IPS-11a (cell line): ENCODE data around the gene PI4K2B.
"Not testable (repeated sequence)": the region's sequence is repeated elsewhere in the genome, so short reads cannot be mapped to it uniquely, and the experiment has no call there.

ENCODE experiments used
- H3K4me3 ChIP-seq: one replicate; pipeline ENCODE4 v1.5.1; 2013; ENCODE audit warnings: low read depth, low read length, control low read depth

Gene PI4K2B

DNA sequence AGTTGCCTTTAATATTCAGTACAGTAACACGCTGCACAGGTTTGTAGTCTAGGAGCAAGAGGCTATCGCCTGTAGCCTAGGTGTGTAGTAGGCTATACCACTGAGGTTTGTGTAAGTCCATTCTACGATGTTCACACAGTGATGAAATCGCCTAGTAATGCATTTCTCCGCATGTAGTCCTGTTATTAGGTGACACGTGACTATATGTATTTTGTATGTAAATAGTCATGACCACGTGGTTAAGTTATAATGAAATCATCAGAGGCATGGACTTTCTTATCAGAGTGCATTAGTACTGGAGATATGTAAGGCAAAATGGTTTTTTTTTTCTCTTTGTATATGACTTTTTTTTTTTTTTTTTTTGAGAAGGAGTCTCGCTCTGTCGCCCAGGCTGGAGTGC is 68.8 kb downstream of the PI4K2B start:
- no peak overlapping the region for H3K4me3 ChIP-seq

DNA sequence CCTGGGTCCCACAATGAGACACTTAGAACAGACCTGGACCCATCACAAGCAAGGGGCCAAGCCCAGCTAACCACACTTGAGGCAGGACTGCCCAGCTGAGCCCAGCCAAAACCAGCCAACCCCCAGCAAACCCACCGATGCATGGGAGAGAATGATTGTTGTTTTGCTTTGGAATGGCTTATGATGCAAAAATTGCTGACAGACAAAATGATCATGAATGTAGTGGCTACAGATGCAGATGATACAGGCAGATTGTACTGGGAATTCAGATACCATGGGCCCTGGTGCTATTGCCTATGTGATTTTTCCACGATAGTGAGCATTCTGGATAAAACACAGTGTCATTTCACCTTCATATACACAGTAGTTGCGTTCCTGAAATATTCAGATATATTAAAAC is 69.7 kb downstream of the PI4K2B start:
- H3K4me3 ChIP-seq: no peak overlapping the region

DNA sequence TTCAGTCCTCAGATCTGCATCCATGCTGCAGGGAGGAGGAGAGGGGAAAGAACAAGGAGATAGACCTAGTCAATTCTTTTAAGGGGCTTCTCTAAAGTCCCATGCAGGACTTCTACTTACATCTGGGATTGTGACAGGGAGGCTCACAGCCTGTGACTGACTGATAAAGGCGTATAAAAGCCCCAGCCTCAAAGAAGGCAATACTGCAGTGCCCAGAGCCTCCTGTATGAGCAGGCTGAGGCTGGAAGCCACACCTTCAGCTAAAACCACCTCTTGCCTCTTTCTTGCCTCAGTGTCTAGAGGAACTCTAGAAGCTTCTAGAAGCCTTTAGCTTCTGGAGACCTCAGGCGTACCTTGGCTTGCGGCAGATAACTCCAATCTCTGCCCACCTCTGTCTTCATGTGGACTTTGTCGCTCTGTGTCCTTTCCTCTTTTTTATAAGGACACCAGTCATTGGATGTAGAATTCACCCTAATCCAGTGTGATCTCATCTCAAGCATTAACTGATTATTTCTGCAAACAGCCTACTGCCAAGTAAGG is 72.8 kb downstream of the PI4K2B start:
- no peak overlapping the region for H3K4me3 ChIP-seq

DNA sequence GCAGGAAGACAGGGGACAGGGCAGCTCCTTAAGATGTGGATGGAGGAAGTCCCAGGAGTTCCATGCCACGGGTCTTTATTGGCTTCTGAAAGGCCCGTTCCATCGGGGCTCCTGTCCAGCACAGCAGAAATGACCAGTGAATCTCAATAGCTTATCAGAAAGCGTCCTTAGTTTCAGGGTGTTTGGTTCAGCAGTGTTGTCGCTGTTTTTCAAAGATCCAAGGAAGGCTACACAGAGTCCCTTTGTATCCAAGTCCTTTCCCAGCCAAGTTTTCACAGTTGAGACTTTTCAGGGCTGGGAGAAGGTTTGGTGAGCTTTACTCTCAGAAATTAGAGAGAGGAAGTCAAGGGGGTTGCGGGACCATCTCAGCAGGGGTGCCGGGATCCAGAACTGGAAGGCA is 73.8 kb downstream of the PI4K2B start:
- no peak overlapping the region for H3K4me3 ChIP-seq

DNA sequence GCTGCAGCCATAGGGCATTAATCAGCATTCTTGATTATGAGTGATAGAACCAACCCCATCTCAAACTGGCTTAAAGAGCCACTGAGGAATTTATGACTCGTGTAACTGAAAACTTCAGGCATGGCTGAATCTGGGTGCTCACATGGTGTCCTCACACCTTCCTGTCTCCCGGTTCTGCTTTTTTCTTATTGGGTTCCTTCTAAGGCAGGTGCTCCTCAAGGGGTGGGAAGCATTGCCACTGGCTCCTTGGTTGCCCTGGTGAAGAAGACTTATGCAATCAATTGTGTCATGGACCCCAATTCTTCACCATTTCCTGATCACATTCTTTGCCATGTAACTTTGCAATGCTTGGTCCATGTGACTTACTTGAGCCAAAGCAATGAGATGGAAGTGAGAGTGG is 74.5 kb downstream of the PI4K2B start:
- H3K4me3 ChIP-seq: no peak overlapping the region

DNA sequence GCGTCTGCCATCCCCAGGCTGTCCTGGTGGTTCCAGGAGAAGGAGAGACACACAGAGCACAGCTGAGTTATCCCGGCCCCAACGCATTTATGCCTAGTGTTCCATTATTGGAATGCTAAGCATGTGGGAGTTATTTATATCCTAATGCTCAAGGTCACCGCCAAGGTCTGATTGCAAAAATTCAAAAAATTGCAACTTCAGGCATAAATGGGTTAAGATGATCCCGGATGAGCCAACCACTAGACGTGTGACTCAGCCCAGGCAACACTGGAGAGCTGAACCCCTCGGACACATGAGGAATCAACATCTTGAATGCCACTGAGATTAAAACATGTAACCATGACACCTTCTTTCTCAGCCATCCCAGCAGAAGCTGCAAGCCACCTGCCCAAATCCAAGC is 74.9 kb downstream of the PI4K2B start:
- no peak overlapping the region for H3K4me3 ChIP-seq

DNA sequence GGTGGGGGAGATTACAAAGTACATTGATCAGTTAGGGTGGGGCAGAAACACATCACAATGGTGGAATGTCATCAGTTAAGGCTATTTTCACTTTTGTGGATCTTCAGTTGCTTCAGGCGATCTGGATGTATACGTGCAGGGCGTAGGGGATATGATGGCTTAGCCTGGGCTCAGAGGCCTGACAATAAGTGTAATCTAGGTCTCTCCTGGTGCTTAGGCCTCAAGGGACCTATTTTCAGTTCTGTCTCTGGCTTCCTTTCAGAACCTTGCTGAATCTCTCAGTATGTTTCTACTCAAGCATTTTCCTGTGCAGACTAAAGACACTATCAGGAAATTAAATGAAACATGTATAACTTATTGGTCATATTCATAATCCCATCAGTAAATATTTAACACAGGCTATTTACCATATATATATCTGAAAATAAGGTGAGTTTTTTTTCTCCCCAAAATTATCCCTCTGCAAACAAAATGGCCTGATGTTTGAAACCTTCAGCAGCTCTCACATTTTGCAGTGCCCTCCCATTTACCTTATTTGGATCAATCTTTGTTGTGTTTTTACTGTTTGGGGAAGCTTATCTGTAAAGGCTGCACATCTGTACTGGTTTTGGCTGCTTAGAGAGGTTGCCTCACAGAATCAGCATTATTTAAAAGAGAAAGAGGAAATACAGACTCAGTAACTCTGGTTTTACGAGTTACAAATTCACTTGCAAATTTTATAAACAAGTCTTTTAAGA is 76.4 kb downstream of the PI4K2B start:
- H3K4me3 ChIP-seq: no peak overlapping the region

DNA sequence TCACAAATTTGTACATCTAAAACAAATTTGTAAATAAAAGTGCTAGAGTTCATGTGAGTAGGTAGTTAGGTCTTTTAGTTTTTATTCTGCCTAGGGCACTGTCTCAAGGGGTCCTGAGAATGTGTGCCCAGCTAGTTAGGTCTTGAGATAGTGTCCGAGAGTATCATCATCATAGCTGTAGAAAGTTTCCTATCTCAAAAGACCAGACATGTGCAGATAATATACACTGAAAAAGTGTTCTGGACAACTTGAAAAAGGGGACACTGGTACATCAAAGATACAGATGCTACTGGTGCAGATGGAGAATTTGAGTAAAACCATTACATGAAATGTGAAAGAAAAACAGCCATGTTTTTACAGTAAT is 77.0 kb downstream of the PI4K2B start:
- no peak overlapping the region for H3K4me3 ChIP-seq

DNA sequence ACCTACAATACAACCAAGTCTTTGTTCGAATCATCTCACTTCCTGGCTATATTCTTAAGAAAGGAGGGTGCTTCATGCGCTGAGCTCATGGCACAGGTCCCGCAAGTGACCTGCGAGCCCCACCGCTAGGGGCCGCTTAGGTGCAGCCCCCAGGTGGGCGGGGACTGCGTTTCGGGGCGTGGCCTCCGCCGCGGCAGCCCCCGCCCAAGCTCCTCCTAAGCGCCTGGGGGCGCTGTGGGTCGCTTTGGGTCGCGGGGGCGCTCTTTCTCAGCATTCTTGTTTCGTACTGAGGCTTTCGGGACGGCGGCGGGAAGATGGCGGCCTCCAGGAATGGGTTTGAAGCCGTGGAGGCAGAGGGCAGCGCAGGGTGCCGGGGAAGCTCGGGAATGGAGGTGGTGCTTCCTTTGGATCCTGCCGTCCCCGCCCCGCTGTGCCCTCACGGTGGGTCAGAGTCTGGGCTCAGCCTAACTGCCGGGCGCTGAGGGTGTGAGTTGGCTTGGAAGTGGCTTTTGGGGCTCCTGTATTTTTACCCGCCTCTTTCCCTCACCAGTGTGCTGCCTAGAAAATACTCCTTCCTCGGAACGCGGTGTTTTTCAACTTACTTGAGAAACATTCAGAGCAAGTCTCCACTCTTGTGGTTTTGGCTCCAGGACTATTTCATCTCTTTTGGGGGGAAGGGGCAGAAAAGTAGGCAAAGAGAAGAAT is 78.8 kb downstream of the PI4K2B start, which contains the start of gene ZCCHC4:
Gene ZCCHC4, plus strand, starts transcription at position 279 of the 705 bp plus-strand sequence. Its CDS starts 36 bp downstream, at position 315.
- peak within 1 kb of the TSS; percentile 88 for H3K4me3 ChIP-seq

DNA sequence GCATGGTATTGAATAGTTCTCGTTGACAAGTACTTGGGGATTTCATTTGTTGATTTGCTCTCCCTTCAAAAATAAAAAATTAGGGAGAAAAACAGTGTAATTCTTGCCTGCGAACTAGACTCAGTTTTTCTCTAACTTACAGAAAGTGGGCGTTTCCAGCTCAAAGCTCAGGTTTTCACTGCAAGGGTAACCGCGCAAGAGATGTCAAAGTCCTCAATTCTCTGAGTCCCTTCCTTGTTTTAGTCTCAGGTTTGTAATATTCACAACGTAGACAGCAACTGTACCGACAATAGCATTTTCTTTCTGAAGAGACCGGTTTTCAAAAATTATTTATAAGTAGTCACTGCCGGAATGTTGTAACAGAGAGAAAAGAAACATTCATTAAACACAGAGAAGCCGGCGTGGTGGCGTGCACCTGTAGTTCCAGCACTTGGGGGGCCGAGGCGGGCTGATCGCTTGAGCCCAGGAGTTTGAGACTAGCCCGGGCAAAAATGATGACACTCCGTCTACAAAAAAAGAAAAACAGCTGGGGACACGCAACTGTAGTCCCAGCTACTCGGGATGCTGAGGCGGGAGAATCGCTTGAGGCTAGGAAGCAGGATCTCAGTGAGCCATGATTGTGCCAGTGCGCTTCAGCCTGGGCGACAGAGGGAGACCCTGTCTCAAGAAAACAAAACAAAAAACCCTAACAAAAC is 79.5 kb downstream of the PI4K2B start:
- peak overlapping the region; percentile 88 for H3K4me3 ChIP-seq

DNA sequence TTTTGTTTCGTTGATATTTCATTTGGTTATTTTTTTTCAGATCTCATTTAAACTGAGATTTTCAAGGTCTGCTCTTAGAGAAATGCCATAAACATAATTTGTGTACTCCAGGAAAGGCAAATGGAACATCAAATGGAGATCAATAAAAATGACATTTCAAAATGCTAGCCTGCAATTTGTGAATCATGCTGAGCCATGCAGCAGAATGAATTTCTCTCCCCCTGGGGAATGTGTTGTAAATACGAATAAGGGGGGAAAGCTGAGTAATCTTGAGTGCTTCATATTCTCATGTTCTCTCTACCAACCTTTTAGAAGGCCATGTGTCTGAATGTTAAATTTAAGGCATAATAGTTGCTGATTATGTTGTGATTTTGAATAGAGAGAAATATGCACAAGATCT is 86.5 kb downstream of the PI4K2B start:
- H3K4me3 ChIP-seq: no peak overlapping the region

DNA sequence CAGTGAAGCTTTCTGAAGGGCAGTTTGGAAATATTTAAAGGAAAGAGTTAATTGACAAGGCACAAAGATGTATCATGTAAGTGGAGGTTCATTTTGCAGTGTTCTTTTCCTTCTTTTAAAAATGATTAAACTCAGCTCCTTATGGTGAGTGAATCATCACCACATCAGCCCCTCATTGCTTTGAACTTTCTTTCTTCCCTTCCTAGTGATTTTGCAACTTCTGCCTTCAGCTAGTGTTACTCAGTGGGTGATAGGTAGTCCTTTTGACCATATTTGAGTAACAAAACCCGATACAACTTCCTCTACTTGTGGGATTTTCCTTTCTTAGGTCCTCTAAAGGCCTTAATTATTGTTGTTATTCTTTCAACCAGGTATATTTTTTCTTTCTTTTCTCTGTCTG is 86.9 kb downstream of the PI4K2B start:
- no peak overlapping the region for H3K4me3 ChIP-seq

DNA sequence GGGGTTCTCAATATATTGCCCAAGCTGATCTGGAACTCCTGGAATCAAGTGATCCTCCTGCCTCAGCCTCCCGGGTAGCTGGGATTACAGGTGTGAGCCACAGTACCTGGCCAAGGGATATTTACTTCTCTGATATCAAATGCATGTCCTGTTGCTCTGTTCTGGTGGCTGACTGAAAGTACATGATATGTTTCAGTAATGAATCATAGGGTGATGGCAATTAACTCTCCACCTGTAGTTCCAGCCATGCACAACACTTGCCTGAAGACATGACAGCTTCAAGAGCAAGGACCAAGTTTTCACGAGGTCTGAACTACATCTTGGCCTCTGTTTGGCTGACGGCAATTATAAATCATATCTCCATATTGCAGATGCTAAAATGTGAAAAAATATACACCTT is 87.9 kb downstream of the PI4K2B start:
- no peak overlapping the region for H3K4me3 ChIP-seq

DNA sequence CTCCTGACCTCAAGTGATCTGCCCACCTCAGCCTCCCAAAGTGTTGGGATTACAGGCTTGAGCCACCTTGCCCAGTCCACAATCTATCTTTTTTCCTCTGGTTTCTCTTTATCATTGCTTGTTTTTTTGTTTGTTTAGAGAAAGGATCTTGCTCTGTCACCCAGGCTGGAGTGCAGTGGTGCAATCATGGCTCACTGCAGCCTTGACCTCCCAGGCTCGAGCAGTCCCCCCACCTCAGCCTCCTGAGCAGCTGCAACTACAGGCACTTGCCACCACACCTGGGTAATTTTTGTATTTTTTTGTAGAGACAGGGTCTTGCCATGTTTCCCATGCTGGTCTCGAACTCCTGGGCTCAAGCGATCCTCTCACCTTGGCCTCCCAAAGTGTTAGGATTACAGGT is 94.6 kb downstream of the PI4K2B start:
- not testable (repeated sequence) for H3K4me3 ChIP-seq
